HG03558 (cell line): ENCODE measurements around the gene CCDC138.

Source experiments
- ATAC-seq: cut with Tn5 transposase; IDR thresholded peaks from one replicate; pipeline ENCODE4 v1.9.1; 2021; ENCODE audit warnings: moderate number of reproducible peaks; ENCODE audit not compliant: unreplicated experiment; ENCODE audit errors: extremely low read depth

CCDC138 gene

DNA sequence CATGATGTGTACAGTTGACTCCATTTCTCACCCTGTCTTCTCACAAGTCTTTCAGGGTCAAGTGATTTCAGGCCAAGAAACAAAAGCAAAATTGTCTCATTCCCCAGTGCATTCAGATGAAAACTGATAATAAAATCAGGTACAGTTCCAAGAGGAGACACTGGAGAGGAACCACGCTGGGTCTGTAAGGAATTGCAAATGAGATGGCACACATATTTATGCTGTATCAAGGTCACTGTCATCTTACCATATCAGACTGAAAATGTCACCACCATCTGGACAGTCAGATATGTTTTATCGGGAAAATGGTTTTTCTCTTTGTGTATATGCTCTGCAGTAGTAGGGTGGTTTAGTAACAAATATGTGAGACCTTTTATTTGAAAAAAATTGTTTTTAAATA, 91.7 kb downstream of the CCDC138 start:
- no peak for ATAC-seq

DNA sequence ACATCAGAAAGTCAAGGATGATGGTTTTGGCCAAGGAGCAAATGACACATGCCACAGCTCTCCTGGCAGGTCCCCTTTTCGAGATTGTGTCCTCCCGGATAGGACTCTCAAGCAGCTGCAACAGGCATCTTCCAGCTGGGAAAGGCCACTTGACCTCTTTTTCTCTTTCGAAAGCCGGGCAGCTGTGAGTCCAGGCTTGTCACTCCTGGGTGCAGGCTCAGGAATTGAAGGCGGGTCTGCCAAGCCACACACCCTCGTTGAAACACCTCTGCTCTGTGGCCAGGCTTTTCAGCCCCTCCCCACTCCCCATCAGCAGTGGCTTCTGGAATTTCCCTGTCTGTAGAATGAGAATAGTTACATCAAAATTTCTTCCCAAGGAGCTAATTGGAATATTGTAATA, 98.0 kb downstream of the CCDC138 start:
- ATAC-seq: no peak

DNA sequence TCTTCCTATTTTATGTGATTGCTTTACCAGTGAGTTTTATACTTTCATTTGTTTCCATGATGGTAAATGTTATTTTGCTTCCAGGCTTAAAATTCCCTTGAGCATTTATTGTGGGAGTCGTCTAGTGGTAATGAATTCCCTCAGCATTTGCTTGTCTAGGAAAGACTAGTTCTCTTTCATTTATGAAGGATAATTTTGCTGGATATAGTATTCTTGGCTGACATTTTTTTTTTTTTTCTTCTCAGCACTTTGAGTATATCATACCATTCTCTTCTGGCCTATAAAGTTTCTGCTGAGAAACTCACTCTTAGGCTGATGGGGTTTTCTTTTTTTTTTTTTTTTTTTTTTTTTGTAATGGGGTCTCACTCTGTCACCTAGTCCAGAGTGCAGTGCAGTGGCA, 103.3 kb downstream of the CCDC138 start:
- ATAC-seq: no peak

DNA sequence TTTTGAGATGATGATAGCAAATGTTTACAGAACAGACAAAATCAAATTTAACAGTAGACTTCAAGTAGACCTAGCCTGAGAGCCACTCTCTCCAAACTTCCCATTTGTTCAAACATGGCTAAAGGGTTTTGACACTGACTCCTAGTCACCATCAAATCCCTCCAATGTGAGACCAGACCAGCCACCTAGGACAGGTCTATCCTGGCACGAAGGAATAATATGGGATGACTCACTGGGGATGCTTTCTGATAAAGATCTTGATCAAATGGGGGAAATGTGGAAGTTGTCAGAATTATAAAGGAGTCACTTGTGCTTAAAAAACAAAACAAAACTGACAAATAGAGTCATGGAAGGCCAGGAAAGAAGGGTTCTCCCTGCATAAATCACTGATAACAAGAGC, 106.7 kb downstream of the CCDC138 start:
- no peak for ATAC-seq

DNA sequence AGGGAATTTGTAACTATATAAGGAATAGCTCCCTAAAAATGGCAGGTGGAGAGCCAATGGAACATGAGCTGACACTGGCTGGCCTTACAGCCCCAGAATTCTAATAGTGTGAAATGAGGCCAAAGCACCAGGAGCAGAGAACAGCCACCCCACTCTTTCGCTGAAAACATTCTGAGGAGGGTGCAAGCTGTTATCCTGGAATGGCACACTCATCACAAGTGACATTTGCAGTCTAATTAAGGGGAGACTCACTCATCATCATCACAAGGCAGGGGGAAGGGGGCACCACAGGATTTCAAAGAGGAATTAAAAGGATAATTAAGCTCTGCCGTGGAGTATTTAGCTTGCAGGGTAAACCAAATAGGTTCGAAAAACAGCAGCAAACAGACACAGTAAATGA, 108.2 kb downstream of the CCDC138 start:
- ATAC-seq: no peak

DNA sequence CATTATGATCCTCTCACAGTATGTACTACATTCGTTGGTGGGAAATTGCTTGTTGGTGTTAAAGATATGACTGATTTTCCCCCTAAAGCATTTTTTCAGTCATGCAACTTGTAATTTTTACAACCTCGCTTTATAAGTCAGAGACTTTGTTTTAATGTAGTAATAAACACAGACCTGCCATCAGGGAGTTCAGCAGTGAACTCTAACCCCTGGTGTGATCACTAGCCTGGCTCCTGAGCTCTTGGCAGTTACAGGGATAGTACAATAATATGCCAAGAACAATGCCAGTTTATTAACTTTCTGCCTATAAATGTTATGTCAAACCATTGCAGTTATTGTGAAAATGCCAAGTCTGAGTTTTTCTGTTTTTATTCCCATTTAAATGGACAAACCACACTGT, 108.6 kb downstream of the CCDC138 start:
- no peak for ATAC-seq

DNA sequence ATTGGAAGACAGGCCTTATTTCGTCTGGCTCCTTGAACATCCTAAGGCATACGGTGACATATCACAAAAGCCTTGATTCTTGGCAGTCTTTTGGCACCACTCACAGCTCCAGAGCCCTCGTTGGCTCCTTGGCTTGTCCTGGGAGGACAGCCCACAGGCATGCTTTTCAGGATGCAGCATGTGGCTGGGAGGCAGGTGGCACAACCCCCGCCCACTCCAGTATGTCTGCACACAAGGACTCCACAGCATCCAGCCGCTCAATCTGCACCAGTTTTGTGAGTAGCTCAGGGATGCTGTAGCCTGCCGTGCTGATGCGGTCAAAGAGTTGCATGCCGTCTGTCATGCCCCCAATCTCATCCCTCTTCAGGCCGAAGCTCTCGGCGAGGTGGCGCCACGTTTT, 110.2 kb downstream of the CCDC138 start:
- no peak for ATAC-seq

DNA sequence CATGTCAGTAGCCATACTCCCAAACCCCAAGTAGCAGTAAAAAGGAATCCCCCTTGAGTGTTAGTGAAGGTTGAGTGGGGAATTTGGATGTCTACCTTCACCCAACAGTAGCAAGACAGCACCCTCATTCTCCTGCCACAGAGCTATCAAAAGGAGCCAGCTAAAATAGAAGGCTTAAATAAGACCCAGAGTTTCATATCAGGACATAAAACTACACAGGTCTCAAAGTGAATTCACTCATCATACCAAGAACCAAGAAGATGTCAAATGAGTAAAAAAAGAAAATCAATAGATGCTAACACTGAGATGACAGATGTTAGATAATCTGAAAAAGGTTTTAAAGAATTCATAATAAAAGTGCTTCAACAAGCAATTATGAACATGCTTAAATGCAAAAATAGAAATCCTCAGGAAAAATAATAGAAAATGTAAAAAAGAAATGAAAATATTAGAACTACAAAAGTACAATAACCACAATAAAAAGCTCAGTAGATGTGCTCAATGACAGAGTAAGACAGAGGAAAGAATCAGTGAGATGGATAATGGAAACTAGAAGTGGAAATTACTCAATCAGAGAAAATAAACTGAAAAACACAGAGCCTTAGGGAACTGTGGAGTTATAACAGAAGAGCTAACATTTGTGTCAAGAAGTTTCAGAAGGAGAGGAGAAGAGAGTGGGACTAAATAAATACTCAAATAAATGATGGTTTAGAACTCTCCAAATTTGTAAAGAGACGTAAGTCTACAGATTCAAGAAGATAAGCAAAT, 111.9 kb downstream of the CCDC138 start:
- ATAC-seq: no peak

DNA sequence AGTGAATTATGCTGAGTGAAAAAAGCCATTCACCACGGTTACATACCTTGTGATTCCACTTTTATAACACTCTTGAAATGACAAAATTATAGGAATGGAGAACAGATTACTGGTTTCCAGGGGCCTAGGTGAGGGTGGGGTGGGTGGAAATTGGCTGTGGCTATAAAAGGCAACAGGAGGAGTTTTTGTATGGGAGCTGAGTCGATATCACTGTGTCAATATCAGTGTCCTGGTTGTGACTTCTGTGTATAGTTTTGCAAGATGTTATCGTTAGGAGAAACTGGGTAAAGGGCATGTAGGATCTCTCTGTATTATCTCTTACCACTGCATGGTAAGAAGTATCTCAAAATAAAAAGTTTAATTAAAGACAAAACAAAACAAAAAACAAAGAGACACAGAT, 118.1 kb downstream of the CCDC138 start:
- no peak for ATAC-seq

DNA sequence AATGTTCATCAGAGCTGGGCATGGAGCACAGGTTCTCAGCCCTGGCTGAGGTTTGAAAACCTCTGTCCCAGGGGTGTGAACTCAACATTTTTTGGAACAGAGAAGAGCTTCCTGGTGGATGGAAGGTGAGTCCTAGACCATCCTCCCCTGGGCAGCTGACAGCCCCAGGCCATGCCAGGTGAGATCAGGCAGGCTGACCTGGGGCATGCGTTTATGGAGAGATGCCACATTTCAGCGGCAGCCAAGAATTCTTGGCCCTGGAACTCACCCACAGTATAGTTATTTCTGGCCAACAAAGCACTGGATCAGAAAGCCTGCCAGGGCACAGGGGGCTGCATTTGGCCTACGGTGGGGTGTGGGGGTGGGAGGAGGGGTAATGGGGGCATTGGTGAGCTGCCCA, 118.6 kb downstream of the CCDC138 start:
- no peak for ATAC-seq

DNA sequence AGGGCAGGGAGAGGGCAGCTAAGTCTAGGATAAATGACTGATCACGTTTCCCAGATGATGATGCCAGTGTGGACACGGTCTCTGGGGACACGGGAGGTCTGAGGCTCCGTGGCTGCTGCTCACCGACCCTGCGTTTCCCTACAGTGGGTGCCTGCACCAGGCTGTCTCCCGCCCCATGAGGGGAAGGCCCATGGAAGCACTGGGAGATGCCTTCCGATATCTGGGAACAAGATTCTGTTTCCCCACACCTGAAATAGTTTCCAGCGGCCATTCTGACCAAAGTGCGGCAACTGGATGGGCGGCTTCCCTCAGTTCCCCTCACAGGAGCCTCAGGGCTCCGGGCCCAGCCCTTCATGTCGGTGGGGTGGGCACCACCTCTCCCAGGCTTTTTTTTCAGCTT, 119.3 kb downstream of the CCDC138 start:
- ATAC-seq: no peak

DNA sequence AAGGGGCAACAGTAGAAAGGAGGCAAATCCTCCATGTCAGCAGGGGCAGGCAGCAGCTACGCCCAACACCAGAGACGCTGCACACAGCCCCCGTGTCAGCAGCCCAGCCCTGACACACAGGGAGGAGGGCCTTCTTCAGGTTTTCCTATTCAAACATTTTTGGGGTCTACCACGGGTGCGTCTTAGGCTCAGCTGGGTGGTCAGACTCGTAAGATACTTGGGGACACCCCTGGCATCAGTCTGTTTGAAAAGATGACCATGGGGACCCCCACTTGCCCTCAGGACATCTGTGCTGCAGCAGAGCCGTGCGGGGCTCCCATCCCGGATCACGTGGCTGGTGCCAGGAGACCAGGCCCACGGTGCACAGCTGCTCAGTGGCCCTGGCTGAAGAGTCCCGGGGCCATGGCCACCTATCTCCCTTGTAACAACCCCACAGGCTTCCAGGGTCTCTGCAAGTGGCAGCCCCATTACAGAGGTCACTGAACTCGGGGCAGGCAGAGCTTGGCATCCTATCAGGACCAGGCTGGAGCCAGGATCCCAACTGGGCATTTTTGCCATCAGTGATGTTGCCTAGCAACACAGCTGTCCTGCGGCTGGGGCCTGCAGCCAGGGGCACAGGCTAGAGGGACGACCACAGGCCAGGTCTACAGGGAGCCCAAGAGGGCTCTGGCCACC, 120.0 kb downstream of the CCDC138 start:
- ATAC-seq: no peak

DNA sequence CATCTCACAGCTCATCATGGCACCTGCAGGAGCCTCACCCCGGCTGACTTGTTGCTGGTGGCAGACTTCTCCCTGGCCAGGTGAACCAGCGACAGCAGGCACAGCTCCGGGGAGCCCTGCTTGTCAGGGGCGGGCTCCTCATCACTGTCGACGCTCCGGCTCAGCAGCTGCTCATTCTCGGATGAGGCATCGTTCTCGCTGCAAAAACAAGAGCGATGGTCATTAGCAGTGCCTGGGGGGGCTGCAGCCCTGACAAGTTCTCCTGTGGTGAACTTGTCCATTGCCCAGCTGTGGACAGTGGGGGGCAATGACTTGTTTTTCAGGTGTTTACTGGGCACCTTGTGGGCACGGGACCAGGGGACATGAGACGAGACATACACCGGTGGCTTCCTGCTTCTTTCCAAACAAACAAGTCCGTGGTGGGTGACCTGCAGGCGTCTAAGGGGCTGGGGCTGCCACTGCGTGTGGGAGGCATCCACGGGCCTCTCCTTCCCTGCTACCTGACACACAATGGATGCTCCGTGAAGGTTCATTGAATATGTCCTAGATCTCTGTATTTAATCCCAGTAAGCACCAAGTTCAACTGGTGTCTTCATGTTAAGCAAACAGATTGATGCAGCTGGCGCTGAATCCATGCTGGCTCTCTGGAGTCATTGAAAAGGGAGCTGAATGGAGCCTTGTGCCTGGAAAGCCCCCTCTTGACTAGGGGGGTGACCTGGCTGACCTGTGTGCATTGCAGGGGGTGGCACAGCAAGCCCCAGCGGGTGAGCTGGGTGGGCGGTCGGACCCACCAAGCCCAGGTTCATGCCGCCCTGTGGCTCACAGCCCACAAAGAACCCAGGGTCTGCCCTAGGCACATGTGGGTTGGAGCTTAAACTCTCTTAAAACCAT, 121.5 kb downstream of the CCDC138 start:
- no peak for ATAC-seq

DNA sequence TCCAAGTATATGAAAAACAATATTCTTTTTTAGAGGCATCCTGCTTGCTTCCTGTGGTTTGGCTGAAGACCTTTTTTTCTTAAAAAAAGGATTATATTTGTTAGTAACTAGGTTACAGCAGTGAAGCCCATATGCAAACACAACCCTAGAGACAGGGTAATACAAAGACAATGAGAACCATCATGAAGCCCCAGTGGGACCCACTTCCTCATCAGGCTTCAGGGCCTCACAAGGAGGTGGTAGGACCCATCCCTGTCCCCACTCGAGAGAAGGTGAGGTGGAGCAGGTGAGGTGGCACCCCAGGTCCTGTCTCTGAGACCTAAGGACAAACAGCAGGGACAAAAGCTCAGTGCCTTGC, 122.1 kb downstream of the CCDC138 start:
- ATAC-seq: no peak

DNA sequence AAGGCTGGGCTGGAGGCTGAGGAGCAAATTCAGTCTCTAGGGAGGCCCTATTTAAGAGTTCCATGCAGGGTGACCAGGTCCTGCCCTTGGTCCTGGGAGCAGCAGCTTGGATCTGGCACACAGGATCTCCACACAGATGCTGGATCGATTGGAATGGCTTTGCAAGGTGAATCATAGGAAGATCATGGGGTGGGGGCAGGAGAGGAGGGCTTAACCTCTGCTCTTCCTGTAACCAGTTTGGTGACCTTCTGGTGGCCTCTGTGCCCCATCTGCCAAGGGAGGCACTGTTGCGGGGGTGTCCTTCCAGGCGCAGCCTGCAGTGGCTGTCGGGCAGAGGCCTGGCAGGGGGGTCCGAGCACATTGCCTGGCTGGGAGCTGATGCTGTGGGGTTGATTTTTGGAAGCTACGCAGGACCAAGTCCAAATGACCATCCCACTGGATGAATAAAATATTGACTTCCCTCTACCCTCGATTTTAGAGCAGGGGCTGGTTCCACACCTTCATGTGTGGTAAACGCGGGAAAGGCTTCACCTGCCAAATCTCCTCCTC, 122.8 kb downstream of the CCDC138 start:
- no peak for ATAC-seq

DNA sequence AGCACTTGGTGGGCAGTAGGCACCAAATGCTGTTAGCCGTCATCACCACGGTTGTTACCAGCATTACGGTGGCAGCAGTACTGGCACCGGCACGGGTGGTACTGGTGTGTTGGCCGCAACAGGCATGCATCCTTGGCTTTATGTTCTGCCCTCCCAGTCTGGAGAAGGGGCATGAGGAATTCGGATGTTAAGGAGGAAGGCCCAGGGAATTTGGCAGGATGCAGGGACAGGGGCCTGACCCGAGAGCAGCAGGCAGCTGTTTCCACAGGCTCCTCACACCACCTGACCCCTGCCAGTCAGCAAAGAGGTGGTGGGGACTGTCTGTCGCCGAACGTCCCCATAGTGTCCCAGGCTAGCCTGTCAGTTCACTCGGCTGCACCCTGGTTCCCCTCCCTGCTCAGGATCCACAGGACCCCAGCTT, 123.5 kb downstream of the CCDC138 start:
- ATAC-seq: no peak

DNA sequence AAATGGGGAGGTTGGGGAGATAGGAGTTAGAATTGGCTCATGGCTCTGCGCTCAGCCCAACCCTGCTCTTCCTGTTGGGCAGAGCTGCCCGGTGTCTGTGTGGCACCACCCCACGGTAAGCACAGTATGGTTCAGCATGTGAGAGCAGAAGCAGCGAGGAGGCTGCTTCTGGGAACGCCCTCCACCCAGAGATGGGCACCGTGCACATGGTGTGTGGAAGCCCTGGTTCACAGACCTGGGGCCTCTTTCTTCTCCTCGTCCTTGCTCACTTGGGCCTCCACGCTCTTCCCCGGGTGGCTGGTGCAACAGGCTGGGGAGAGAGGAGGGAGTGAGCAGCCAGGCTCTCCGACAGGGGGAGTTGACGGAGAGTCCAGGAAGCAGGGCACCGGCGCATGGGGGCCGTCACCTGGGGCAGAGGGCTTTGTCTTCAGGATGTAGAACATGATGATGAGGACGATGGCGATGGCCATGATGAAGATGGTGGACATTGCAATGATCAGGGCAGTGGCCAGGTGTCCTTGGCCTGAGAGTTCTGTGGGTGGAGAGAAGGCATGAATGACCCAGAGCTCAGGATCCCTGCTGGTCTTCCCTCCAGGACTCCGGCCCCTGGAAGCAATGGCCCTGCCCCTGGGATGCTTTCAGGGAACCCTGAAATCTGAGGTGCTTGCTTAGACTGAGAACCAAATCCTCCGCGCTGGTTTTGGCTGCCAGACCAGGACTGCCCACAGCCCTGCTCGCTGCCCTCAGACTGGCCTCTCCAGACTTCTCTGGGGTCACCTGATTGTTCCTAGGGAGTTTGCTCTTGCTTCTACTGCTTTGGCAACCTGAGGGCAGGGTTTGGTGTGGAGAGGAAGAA, 124.2 kb downstream of the CCDC138 start:
- ATAC-seq: no peak

DNA sequence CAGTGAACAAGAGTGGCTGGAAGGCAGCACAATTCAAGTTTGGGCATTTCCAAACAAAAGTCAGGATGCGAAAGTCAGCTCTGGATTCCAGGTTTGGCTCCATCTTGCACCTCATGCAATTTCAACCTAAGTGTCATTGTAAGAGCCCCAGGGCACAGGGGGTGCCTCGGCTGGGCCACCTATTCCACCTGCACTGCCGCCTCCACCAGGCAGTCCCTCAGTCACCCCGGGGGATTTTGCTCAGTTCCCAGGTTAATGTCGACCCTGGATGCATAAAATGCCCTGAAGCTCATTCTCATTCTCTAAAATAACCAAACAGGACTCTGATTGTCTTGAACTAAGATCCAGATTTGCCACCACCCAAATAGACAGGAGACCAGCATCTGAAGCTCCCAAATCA, 124.8 kb downstream of the CCDC138 start:
- ATAC-seq: no peak

DNA sequence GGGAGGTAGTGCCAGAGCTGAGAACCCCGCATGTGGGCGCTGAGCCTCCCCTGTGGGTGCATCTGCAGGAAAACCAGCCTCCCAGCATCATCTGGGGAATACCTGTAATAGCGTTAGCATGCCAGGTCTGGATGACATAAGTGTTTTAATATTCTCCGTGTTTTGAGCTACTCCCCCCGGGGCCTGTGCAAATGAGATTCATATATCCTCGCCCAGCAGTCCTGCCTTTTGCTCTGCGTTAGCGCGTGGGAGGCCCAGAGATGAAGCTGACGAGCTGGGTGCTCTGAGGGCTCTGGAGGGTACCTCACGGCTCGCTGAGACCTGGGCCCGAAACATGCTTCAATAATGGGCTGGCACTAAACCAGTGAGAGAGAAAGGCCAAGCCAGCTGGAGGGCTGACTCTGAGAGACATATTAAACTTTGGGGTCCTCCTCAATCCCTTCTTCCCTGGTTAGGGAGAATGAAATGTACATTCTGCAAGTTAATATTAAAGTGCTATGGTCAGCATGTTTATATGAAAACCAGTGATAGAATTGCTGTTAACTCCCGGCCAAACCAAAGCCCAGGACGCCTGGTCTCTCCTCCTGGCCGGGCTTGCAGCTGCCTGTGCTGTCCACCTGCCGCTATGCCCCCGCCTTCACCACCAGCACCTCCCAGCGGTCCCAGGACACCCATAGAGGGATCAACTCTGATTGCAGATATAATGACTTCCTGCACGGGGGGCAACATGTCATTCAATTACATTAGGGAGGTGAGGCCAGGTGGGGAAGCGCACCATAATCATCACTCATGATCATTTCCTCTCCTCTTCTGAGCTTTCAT, 125.4 kb downstream of the CCDC138 start:
- ATAC-seq: no peak
